Stimulated activated naive CD8-positive, alpha-beta T cell treated with anti-CD3 and anti-CD28 coated beads, Interleukin-15, amount 100 ng/mL, for 72 hours (primary cell): ENCODE data around the gene DAAM2.

Experiments used
- ATAC-seq: fragments of 150-1000 bp; cut with Tn5 transposase; 2 replicates; pipeline ENCODE4 v1.10.0; 2021; ENCODE audit warnings: mild to moderate bottlenecking, moderate library complexity
- DNase-seq, 2 donors: peaks; one replicate each; pipeline ENCODE4 v3.0.0; 2021 to 2022
- H3K27ac Mint-ChIP-seq, 2 donors: one replicate each; pipeline ENCODE4 v1.8.0; 2022; ENCODE audit warnings: mild to moderate bottlenecking in 2 of 2, mixed read lengths in 2 of 2, moderate library complexity in 2 of 2
- H3K27me3 Mint-ChIP-seq: one replicate; pipeline ENCODE4 v1.8.0; 2022; ENCODE audit warnings: mixed read lengths
- H3K4me1 Mint-ChIP-seq: one replicate; pipeline ENCODE4 v1.8.0; 2022; ENCODE audit warnings: mild to moderate bottlenecking, mixed read lengths
- H3K4me3 Mint-ChIP-seq, 2 donors: one replicate each; pipeline ENCODE4 v1.8.0; 2022; ENCODE audit warnings: mild to moderate bottlenecking in 2 of 2, mixed read lengths in 2 of 2, moderate library complexity in 1 of 2
- H3K9me3 Mint-ChIP-seq, 2 donors: one replicate each; pipeline ENCODE4 v1.8.0; 2022; ENCODE audit warnings: mixed read lengths in 2 of 2

DAAM2 gene

DNA sequence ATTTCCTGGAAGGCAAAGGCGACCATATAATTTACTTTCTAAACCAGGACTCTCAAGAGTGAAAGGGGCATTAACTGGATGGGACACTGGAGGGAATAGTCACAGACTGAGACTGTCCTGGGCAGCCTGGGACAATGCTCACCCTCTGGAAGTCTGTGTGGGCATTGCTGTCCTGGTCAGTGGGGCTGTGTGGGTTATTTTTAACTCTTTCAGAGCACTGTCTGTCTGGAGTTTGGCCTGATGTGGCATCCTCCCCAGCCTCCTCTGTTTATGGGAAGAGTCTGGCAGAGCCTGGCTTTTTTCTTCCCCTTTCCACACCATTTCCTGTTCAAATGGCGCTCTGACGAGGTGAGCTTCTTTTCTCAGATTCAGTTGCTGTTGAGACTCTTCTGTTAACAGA, 11.7 kb downstream of the DAAM2 start:
- ATAC-seq (no peak), DNase-seq (no peak)
- no peak overlapping the region for H3K27ac Mint-ChIP-seq
- H3K4me3 Mint-ChIP-seq = no peak overlapping the region
- H3K27me3 Mint-ChIP-seq = peaks cover 50% of the 10 kb centered on the region
- H3K9me3 Mint-ChIP-seq = no peaks in the 10 kb centered on the region
- no peaks in the 10 kb centered on the region for H3K4me1 Mint-ChIP-seq

DNA sequence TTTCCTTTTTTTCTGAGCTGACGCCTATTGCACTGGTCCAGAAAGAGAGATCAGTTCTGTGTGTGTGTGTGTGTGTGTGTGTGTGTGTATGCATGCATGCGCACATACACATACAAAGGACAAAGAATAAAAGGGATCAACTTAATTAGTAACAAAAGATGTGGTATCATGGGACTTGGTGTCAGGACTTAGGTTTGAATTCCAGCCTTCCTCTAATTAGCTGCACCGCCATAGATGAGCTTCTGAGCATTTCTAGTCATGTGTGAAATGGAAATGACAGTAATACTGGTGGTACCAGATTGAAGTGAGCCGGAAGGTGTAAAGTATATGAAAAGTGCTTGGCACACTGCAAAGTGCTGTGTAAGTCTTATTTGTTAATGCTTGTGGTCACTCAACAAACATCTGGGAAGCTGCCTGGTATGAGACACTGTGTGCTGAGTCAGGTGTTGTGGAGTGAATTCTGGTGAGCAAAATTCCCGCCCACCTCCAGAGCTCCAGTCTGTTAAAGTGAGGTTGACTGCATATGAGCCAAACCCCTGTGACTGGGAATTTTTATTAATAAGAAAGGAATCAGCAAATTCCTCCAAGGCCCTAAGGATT, 12.4 kb downstream of the DAAM2 start:
- H3K4me1 Mint-ChIP-seq = no peaks in the 10 kb centered on the region
- DNase-seq (no peak), ATAC-seq (no peak)
- H3K9me3 Mint-ChIP-seq = no peaks in the 10 kb centered on the region
- H3K27ac Mint-ChIP-seq = no peak overlapping the region
- no peak overlapping the region for H3K4me3 Mint-ChIP-seq
- peaks cover 57% of the 10 kb centered on the region for H3K27me3 Mint-ChIP-seq

DNA sequence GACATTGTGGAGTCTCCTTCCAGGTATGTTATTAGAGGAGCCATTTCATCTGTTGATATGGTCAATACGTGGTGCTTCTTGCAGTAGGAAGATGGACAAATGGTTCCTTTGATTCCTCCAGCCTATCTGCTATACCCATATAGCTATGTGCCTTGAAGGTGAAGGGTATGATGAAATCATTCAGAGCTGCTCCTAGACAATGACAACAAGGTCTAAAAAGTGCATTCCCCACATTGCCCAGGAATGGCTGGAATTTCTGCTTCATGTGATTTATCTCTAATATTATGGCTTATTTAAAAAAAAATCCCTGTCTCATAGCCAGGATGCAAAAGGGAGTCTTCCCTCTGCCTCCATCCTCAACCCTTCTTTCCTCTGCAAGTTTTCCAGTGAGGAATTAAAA, 14.1 kb downstream of the DAAM2 start:
- DNase-seq = no peak
- H3K4me3 Mint-ChIP-seq = no peak overlapping the region
- peaks cover 61% of the 10 kb centered on the region for H3K27me3 Mint-ChIP-seq
- no peaks in the 10 kb centered on the region for H3K4me1 Mint-ChIP-seq
- no peaks in the 10 kb centered on the region for H3K9me3 Mint-ChIP-seq
- ATAC-seq = no peak
- H3K27ac Mint-ChIP-seq = no peak overlapping the region

DNA sequence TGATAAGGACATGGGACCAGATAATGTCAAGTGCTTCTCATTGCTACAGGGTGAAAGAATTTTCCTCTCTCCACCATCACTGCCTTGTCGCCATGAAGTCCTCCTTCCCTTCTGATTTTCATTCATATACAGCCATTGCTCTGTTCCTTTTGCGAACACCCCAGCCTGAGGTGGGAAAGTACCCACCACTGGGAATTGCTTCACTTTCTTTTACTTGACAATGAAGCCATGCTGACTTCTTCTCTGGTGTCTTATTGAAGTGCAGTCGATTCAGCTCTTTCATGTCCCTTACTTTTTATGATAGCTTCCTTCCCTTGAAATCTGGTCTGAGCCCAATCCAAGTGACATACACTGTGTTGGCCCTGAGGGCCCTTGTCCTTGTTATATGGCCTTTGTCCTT, 16.2 kb downstream of the DAAM2 start:
- H3K9me3 Mint-ChIP-seq = no peaks in the 10 kb centered on the region
- no peak overlapping the region for H3K4me3 Mint-ChIP-seq
- no peak for DNase-seq
- no peaks in the 10 kb centered on the region for H3K4me1 Mint-ChIP-seq
- H3K27me3 Mint-ChIP-seq = peaks cover 49% of the 10 kb centered on the region
- no peak overlapping the region for H3K27ac Mint-ChIP-seq
- ATAC-seq = no peak

DNA sequence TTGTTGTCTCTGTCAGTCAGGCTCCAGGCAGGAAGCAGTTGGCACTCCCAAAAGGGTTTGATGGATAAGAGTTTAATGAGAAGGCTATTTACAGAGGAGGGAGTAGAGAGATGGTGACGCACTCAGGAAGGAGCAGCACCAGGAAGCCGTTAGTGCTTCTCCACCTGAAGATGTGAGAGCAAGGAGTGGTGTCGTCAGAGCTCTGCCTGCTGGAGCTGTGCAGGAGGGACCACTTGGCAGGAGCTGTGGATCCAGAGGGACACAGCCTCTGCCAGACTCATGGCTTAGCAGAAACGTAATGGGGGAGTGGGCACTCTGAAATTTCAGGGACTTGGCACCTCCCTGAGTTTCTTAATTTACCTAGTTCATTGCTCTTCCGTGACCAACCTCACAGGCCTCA, 16.8 kb downstream of the DAAM2 start:
- ATAC-seq = no peak
- Mint-ChIP-seq H3K4me3 (no peak overlapping the region), H3K4me1 (no peaks in the 10 kb centered on the region), H3K27ac (no peak overlapping the region), H3K9me3 (no peaks in the 10 kb centered on the region), H3K27me3 (peaks cover 43% of the 10 kb centered on the region)
- no peak for DNase-seq

DNA sequence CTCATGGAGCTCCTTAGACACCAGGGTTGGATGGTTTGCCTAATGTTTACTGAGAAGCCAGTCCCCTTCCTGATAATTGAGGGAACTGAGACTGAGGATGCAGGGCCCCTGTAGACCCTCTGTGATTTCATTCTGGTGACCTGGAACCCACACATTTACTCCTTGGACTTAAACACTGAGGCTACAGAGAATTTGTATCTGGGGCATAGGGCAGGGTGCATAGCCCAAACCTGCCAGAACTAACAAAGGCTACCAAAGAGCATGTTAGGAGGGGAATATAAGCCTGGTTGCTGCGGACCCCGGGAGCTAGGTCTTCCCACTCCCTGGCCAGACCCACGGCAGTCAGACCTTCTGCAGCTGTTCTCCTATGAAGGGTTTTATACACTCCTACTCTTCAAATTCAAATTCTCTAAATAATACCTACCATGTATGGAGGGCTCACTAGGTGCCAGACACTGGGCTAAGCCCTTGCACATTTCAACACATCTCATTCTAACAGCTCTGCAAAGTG, 19.7 kb downstream of the DAAM2 start:
- Mint-ChIP-seq H3K27ac (no peak overlapping the region), H3K9me3 (no peaks in the 10 kb centered on the region), H3K27me3 (peaks cover 27% of the 10 kb centered on the region), H3K4me1 (no peaks in the 10 kb centered on the region), H3K4me3 (no peak overlapping the region)
- DNase-seq (no peak), ATAC-seq (no peak)

DNA sequence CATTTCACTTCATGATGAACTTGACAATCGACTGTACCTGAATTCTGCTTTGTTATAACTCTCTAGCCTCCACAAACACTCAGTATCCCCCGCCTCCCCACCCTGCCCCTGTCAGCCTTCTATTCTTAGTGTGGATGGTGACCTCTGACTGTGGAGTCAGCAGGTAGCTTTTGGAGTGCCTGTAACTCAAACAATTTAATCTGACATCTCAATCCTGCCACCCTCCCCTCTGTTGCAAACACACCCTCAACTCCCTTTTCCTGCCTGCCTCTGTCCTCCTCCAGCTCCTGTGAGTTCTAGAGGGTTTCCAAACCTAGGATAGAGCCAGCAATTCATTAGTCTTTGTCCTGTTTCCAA, 20.3 kb downstream of the DAAM2 start:
- Mint-ChIP-seq H3K27me3 (peaks cover 25% of the 10 kb centered on the region), H3K4me3 (no peak overlapping the region), H3K27ac (peak overlapping the region in 1 of 2 donors; percentile 67), H3K4me1 (no peaks in the 10 kb centered on the region), H3K9me3 (no peaks in the 10 kb centered on the region)
- ATAC-seq (no peak), DNase-seq (no peak)

DNA sequence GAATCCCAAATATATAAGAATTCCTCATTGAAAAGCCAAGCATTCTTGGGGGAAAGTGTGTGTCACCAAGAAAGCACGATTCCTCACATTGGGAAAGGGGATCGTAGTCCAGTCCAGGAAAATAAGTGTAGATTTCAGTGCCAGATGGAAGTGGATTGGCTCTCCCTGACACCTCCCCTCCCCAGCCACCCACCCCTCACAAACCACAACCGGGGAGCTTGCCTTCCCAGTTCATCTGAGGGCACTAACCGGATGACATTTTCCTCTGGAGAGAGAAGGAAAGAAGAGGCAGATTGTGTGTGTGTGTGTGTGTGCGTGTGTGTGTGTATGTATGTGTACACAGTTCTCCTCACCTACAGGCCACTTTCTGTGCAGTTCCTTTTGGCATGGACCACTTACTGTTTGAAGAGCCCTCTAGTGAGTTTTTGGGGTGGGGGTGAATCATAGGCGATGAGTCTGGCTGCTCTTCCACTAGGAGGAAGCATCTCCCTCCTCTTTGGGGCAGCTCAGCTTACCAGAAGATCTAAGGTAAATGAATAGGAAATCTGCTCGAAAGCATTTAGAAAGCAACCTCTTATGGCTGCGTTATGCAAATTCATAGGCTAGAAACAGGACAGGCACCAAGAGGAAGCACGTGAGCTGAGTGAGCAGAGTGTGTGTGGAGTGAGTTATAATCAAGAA, 20.8 kb downstream of the DAAM2 start:
- no peak for DNase-seq

DNA sequence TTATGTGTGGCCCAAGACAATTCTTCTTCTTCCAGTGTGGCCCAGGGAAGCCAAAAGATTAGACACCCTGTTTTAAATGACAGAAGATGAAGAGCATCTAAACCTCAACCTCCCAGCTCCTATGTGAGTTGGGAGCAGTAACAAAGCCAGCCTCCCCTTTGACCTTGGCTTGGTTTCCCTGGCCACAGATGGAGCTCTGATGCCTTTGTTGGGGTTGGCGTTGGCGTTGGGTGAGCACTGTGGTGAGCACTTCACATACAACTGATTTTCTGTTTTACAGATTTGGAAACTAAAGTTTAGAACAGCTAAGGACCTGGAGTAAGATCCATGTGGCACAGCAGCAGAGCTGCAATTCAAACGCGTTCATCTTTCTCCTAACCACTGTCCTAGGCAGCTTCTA, 22.1 kb downstream of the DAAM2 start:
- Mint-ChIP-seq H3K9me3 (no peaks in the 10 kb centered on the region), H3K27me3 (peaks cover 15% of the 10 kb centered on the region), H3K27ac (no peak overlapping the region), H3K4me1 (no peaks in the 10 kb centered on the region), H3K4me3 (no peak overlapping the region)
- ATAC-seq (no peak), DNase-seq (no peak)

More for the DNA sequence above, 20.8 kb downstream of the DAAM2 start:
- no peaks in the 10 kb centered on the region for H3K4me1 Mint-ChIP-seq
- no peak overlapping the region for H3K4me3 Mint-ChIP-seq
- peaks cover 25% of the 10 kb centered on the region for H3K27me3 Mint-ChIP-seq
- peak overlapping the region in 1 of 2 donors; percentile 67 for H3K27ac Mint-ChIP-seq
- no peak for ATAC-seq
- no peaks in the 10 kb centered on the region for H3K9me3 Mint-ChIP-seq

DNA sequence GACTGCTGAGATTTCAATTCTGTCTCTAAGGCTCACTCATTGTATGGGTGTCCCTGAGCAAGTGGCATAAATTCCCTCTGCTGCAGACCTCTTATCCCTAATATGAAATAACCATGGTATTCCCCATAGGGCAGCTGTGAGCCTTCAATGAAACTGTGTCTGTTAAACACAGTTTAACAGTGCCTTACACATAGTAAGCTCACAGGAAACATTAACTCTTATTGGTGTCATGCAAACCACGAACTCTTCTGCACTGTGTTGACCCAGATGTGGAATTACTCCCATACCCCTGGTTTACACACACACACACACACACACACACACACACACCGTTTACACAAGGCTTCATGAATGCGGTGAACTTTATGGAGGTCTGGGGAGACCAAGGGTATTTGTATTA, 23.2 kb downstream of the DAAM2 start:
- peaks cover 8% of the 10 kb centered on the region for H3K27me3 Mint-ChIP-seq
- no peak for DNase-seq
- no peak for ATAC-seq
- no peak overlapping the region for H3K27ac Mint-ChIP-seq
- no peaks in the 10 kb centered on the region for H3K9me3 Mint-ChIP-seq
- no peaks in the 10 kb centered on the region for H3K4me1 Mint-ChIP-seq
- H3K4me3 Mint-ChIP-seq = no peak overlapping the region

DNA sequence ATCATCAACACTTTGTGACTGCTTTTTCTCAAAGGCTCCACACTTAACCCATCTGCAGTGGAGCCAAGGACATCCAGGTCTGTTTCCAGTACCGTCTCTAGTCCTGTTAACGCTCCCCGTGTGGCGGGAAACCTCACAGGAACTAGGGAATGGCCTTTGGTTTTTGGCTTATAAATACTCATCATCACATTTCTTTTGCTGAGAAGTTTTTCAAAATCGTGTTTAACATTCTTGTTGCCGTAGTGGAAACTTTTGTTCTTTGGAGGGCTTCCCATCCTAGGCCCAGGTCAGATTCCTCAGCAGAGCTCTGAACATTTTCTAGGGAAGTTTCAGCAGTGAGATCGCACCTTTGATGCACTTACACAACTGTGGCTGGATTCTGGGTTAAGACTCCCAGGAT, 24.6 kb downstream of the DAAM2 start:
- Mint-ChIP-seq H3K27ac (no peak overlapping the region), H3K4me1 (no peaks in the 10 kb centered on the region), H3K27me3 (peaks cover 8% of the 10 kb centered on the region), H3K9me3 (no peaks in the 10 kb centered on the region), H3K4me3 (no peak overlapping the region)
- DNase-seq (no peak), ATAC-seq (no peak)

DNA sequence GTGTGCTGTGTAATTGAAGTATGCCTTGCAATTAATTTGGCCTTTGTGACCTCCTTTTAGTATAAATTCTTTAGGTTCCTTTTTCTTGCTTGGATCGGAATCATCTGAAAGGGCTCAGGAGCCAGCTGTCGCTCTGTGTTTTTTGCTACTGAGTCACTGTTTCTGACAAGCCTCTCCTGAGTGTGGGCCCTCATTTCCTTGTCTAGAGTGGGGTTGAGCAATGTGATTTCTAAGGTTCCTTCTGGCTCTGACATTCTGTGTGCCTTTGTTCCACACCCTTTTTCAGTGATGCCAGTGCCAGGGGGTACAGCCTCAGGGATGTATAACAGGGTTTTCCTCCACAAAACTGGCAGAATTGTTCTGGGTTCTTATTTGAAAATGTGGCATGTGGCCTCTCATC, 26.5 kb downstream of the DAAM2 start:
- Mint-ChIP-seq H3K27ac (no peak overlapping the region), H3K4me3 (no peak overlapping the region), H3K27me3 (no peaks in the 10 kb centered on the region), H3K4me1 (no peaks in the 10 kb centered on the region), H3K9me3 (no peaks in the 10 kb centered on the region)
- DNase-seq (no peak), ATAC-seq (no peak)

DNA sequence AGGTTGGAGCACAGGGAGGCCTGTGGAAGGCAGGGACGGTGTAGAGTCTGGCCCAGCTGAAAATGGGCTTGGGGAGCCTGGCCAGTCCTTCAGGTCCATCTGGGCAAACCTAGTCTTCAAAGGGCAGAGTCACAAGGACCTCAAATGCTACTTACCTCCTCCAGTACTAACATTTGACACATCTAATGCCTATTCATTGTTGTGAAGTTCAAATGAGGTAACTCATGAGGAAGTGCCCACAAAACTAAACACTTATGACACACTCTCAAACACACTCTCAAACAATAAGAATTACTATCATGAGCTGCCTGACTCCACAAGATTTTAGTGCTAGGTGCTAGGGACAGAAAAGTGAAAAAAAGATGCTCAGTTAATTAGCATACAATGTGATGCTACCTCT, 27.1 kb downstream of the DAAM2 start:
- Mint-ChIP-seq H3K9me3 (no peaks in the 10 kb centered on the region), H3K4me3 (no peak overlapping the region), H3K27ac (no peak overlapping the region), H3K4me1 (no peaks in the 10 kb centered on the region), H3K27me3 (no peaks in the 10 kb centered on the region)
- no peak for ATAC-seq
- no peak for DNase-seq

DNA sequence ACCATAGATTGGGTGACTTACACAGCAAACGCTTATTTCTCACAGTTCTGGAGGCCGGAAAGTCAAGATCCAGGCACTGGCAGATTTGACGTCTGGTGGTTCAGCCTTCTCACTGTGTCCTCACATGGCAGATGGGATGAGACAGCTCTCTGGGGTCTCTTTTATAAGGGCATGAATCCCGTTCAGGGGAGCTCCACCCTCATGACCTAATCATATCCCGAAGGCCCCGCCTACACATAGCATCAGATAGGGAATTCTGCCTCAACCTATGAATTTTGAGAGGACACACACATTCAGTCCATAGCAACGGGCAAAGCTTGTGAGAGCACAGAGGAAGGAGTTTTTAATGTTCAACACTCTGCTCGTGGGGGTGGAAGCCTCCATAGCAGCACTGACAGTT, 27.5 kb downstream of the DAAM2 start:
- H3K4me3 Mint-ChIP-seq = no peak overlapping the region
- ATAC-seq (no peak), DNase-seq (no peak)
- H3K4me1 Mint-ChIP-seq = no peaks in the 10 kb centered on the region
- peak overlapping the region in 1 of 2 donors; percentile 71 for H3K27ac Mint-ChIP-seq
- no peaks in the 10 kb centered on the region for H3K27me3 Mint-ChIP-seq
- H3K9me3 Mint-ChIP-seq = no peaks in the 10 kb centered on the region

DNA sequence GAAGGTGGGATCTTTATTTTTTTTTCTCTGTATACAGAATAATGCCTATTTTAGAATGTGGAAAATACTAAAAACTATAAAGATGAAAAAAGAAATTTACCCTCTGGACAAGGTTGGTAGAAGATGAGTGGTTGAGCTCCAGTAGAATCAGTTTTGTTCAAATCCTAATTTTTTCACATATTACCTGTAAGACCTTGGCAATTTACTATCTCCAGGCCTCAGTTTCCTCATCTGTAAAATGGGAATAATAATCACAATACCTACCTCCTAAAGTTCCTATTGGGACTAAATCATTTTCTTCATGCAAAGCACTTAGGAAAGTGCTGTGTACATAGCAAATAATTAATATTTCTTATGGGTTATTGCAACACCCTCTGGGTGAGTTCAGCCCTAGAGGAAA, 28.4 kb downstream of the DAAM2 start:
- no peak for DNase-seq
- no peaks in the 10 kb centered on the region for H3K9me3 Mint-ChIP-seq
- no peak for ATAC-seq
- no peak overlapping the region for H3K4me3 Mint-ChIP-seq
- no peaks in the 10 kb centered on the region for H3K4me1 Mint-ChIP-seq
- no peak overlapping the region for H3K27ac Mint-ChIP-seq
- no peaks in the 10 kb centered on the region for H3K27me3 Mint-ChIP-seq

DNA sequence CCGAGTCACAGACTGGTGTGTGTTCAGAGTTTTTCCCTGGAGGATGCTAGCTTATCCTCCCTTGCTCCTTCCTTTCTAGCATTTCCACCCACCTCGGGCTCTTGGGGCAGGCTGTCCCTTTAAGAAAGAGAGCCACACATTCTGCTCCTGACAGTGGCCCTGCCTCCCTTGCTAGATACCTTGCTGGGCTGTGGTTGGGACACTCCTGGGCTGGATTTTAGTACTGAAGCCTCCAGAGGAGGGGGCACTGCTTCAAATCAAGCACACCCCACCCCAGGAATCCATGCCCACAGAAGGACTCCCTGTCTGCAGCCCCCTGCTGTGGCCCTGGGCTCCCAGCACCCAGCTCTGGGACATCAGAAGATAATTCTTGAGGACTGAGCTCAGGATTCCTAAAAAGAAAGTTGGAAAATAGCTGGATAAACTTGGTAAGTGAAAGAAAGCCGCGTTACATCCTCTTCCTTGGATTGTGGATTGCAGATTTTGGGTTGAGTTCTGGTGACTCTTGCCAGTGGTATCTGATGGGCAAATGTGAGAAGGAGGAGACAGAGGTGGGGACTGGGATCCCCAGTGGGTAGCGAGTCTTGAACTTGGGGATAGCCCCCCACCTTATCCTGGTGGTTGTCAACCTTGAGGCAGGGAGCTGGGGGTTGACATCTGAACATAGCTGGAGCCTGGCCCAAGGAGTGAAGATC, 29.0 kb downstream of the DAAM2 start:
- ATAC-seq (no peak), DNase-seq (no peak)
- Mint-ChIP-seq H3K4me3 (no peak overlapping the region), H3K4me1 (no peaks in the 10 kb centered on the region), H3K9me3 (no peaks in the 10 kb centered on the region), H3K27ac (no peak overlapping the region), H3K27me3 (no peaks in the 10 kb centered on the region)
